CD14-positive monocyte (primary cell): Measurements from ENCODE around the gene PDE4C. TPM values are rescaled to one million over a fixed set of nuclear protein-coding genes. Genes with fewer than 3 reads are reported as not detected.

ENCODE experiments used
- DNase-seq, 3 donors: peaks; one replicate each; pipeline ENCODE4 v3.0.0-alpha.2; 2011 to 2022
- H2AFZ ChIP-seq: 2 replicates; pipeline ENCODE4 v1.6.0; 2012; ENCODE audit warnings: mild to moderate bottlenecking, low read depth, low read length, inconsistent platforms; ENCODE audit not compliant: insufficient read depth, poor library complexity, severe bottlenecking
- H3K27ac ChIP-seq, 2 donors: 1 replicate in 1 of 2; 2 replicates in 1 of 2; pipeline ENCODE4 v1.5.1; 2012 to 2013; ENCODE audit warnings: low read length in 2 of 2, control low read depth in 1 of 2, inconsistent platforms in 1 of 2, low read depth in 1 of 2, mild to moderate bottlenecking in 1 of 2
- H3K27me3 ChIP-seq, 2 donors: one replicate each; pipeline versions ENCODE4 v1.6.0 to v1.6.1; 2011 to 2013; ENCODE audit warnings: low read length in 2 of 2; ENCODE audit not compliant: control insufficient read depth in 2 of 2, insufficient read depth in 2 of 2
- H3K36me3 ChIP-seq, 2 donors: replicated peaks in 1 of 2; 1 replicate in 1 of 2; 2 replicates in 1 of 2; pipeline versions ENCODE4 v1.5.1 to v1.6.1; 2012 to 2013; ENCODE audit warnings: low read length in 2 of 2, control low read depth in 1 of 2, inconsistent platforms in 1 of 2, mild to moderate bottlenecking in 1 of 2; ENCODE audit not compliant: insufficient read depth in 2 of 2, control insufficient read depth in 1 of 2
- H3K4me1 ChIP-seq, 2 donors: 1 replicate in 1 of 2; 2 replicates in 1 of 2; pipeline versions ENCODE4 v1.5.1 to v1.6.1; 2012 to 2013; ENCODE audit warnings: low read length in 2 of 2, control low read depth in 1 of 2, inconsistent platforms in 1 of 2, mild to moderate bottlenecking in 1 of 2, moderate library complexity in 1 of 2; ENCODE audit not compliant: insufficient read depth in 2 of 2, control insufficient read depth in 1 of 2
- H3K4me2 ChIP-seq: replicated peaks from 2 replicates; pipeline ENCODE3; 2012; ENCODE audit warnings: low read length, moderate library complexity, mild to moderate bottlenecking; ENCODE audit not compliant: poor library complexity, severe bottlenecking; ENCODE audit errors: extremely low read depth
- H3K4me3 ChIP-seq, 3 experiments: fragments of 200-600 bp in 1 of 3; sonication (generic) in 1 of 3; replicated peaks in 1 of 3; 1 replicate in 2 of 3; 2 replicates in 1 of 3; pipeline ENCODE4 v1.5.1; 2011 to 2013; ENCODE audit warnings: low read length in 3 of 3, mild to moderate bottlenecking in 3 of 3, control low read depth in 2 of 3, low read depth in 2 of 3, inconsistent platforms in 1 of 3, moderate library complexity in 1 of 3
- H3K79me2 ChIP-seq: 2 replicates; pipeline ENCODE4 v1.6.0; 2012; ENCODE audit warnings: mild to moderate bottlenecking, control low read depth, inconsistent platforms, low read length, moderate library complexity; ENCODE audit not compliant: insufficient read depth
- H3K9ac ChIP-seq: 2 replicates; pipeline ENCODE4 v1.6.0; 2017; ENCODE audit warnings: low read length, mild to moderate bottlenecking; ENCODE audit not compliant: insufficient read depth, poor library complexity, severe bottlenecking
- H3K9me3 ChIP-seq, 2 donors: replicated peaks in 1 of 2; 1 replicate in 1 of 2; 2 replicates in 1 of 2; pipeline versions ENCODE4 v1.5.1 to v1.6.1; 2012 to 2013; ENCODE audit warnings: low read length in 2 of 2, control low read depth in 1 of 2; ENCODE audit not compliant: control insufficient read depth in 1 of 2, insufficient read depth in 1 of 2
- H4K20me1 ChIP-seq: 2 replicates; pipeline ENCODE4 v1.6.0; 2012; ENCODE audit warnings: mild to moderate bottlenecking, low read length, control low read depth, moderate library complexity; ENCODE audit not compliant: insufficient read depth
- H3K27ac Mint-ChIP-seq, 7 donors: one replicate each; pipeline ENCODE4 v1.8.0; 2020; ENCODE audit warnings: mild to moderate bottlenecking in 7 of 7, mixed read lengths in 7 of 7, moderate library complexity in 6 of 7, inconsistent platforms in 2 of 7
- H3K27me3 Mint-ChIP-seq, 3 donors: one replicate each; pipeline ENCODE4 v1.8.0; 2021 to 2022; ENCODE audit warnings: low read depth in 3 of 3, mild to moderate bottlenecking in 3 of 3, mixed read lengths in 3 of 3, moderate library complexity in 3 of 3, inconsistent platforms in 1 of 3
- H3K36me3 Mint-ChIP-seq, 2 donors: one replicate each; pipeline ENCODE4 v1.8.0; 2020; ENCODE audit warnings: mixed read lengths in 2 of 2, inconsistent platforms in 1 of 2, mild to moderate bottlenecking in 1 of 2
- H3K4me1 Mint-ChIP-seq: one replicate; pipeline ENCODE4 v1.8.0; 2020; ENCODE audit warnings: mild to moderate bottlenecking, mixed read lengths
- H3K4me3 Mint-ChIP-seq, 2 donors: one replicate each; pipeline ENCODE4 v1.8.0; 2020; ENCODE audit warnings: mild to moderate bottlenecking in 2 of 2, mixed read lengths in 2 of 2, moderate library complexity in 1 of 2
- H3K9me3 Mint-ChIP-seq, 7 donors: one replicate each; pipeline ENCODE4 v1.8.0; 2020 to 2022; ENCODE audit warnings: mixed read lengths in 7 of 7, mild to moderate bottlenecking in 6 of 7, moderate library complexity in 6 of 7, inconsistent platforms in 2 of 7
- WGBS: methylation state at CpG from one replicate; pipeline ENCODE4 v1.1.5; 2013; ENCODE audit warnings: missing lambda C conversion rate; ENCODE audit not compliant: insufficient coverage; 5-methylcytosine and 5-hydroxymethylcytosine counted together
- intact Hi-C, 2 donors: fragments of 100-400 bp; cut with micrococcal nuclease; formaldehyde crosslinking; loops; one replicate each; pipeline versions ENCODE4 v1.15.0 to v1.15.1; 2023
- polyA plus RNA-seq, 3 donors: library from polyadenylated mRNA; depleted of rRNA in 1 of 3; unstranded in 2 of 3; stranded (reverse) in 1 of 3; fragments of 300-500 nt in 2 of 3; fragments of >200 nt in 1 of 3; fragmentation: Illumina TruSeq in 2 of 3; gene quantifications; 1 replicate in 2 of 3; 2 replicates in 1 of 3; pipeline ENCODE4 v1.2.3, GENCODE V29; 2012 to 2021
- TF ChIP-seq, protein P1 (sequence below): fragments of 200-600 bp; IDR thresholded peaks from one replicate; pipeline ENCODE4 v1.8.0; 2022; ENCODE audit warnings: antibody characterized with exemption, mild to moderate bottlenecking

Gene PDE4C
- polyA plus RNA-seq, 3 donors: not detected

DNA sequence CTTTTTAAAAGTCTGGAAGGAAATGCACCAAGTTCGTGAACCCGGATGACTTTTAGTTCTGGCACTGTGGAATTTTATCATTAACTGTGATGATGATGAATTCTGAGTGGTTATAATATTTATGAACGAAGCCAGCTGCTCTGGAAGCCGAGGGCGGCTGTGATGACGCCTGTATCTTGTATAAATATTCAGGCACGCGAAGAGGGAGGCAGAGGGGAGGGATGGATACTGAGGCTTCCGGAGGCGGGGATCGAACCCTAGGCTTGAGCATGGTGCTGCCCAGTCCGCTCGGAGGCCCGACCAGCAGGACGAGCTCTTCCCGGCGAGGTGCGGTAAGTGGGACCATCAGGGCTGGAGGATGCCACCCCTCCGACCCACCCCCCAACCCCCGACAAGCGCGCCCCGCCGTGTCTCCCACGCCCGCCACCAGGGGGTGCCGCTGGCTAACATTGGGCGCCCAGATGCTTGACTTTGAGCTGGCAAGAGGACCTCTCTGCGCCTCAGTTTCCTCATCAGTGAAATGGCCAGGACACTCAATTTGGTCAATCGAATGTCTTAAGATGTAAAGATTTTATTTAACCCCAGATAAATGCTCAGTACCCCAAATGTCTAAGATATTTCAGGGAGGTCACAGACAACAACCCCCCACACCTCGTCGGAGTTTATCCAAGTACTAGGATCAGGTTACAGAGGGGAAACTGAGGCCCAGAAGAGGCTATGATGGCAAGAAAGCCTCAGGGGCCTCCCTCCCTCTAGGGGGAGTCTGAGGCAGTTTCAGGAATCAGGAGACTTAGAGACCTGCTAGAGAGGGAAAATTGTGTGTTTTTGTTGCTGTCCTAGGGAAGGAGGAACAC lies 17.9 kb downstream of the PDE4C start:
- H3K9me3 ChIP-seq: no peaks in the 10 kb centered on the region
- H3K79me2 ChIP-seq: peaks cover 2% of the 10 kb centered on the region
- H3K4me2 ChIP-seq: no peak overlapping the region
- H3K4me3 Mint-ChIP-seq: no peak overlapping the region
- H2AFZ ChIP-seq: no peak overlapping the region
- TF ChIP-seq, protein P1, sequence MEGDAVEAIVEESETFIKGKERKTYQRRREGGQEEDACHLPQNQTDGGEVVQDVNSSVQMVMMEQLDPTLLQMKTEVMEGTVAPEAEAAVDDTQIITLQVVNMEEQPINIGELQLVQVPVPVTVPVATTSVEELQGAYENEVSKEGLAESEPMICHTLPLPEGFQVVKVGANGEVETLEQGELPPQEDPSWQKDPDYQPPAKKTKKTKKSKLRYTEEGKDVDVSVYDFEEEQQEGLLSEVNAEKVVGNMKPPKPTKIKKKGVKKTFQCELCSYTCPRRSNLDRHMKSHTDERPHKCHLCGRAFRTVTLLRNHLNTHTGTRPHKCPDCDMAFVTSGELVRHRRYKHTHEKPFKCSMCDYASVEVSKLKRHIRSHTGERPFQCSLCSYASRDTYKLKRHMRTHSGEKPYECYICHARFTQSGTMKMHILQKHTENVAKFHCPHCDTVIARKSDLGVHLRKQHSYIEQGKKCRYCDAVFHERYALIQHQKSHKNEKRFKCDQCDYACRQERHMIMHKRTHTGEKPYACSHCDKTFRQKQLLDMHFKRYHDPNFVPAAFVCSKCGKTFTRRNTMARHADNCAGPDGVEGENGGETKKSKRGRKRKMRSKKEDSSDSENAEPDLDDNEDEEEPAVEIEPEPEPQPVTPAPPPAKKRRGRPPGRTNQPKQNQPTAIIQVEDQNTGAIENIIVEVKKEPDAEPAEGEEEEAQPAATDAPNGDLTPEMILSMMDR: peak; percentile 94
- no peak overlapping the region for H3K27ac ChIP-seq
- H3K9me3 Mint-ChIP-seq: no peaks in the 10 kb centered on the region
- peak in 2 of 3 donors; percentile 45 to 53 for DNase-seq
- H3K4me1 ChIP-seq: peaks cover 15 to 20% of the 10 kb centered on the region in 2 donors
- H4K20me1 ChIP-seq: no peaks in the 10 kb centered on the region
- H3K4me3 ChIP-seq: no peak overlapping the region
- H3K36me3 Mint-ChIP-seq: no peaks in the 10 kb centered on the region
- WGBS: 31% methylated on average over 7 of the region's 32 CpGs
- H3K9ac ChIP-seq: no peak overlapping the region
- peaks cover 0 to 4% of the 10 kb centered on the region in 2 donors for H3K27me3 ChIP-seq
- peaks cover 25 to 37% (median 31%) of the 10 kb centered on the region in 3 donors for H3K27me3 Mint-ChIP-seq
- intact Hi-C loops: loop anchor here (1.0 to 10.0 kb wide), 4 partner anchors 43 to 206 kb away; partner anchors contain the start of genes PIK3R2 (in 1 of the 2) and SSBP4 (in 1 of the 2)
- peaks cover 11% of the 10 kb centered on the region for H3K4me1 Mint-ChIP-seq
- no peaks in the 10 kb centered on the region for H3K36me3 ChIP-seq
- no peak overlapping the region for H3K27ac Mint-ChIP-seq

DNA sequence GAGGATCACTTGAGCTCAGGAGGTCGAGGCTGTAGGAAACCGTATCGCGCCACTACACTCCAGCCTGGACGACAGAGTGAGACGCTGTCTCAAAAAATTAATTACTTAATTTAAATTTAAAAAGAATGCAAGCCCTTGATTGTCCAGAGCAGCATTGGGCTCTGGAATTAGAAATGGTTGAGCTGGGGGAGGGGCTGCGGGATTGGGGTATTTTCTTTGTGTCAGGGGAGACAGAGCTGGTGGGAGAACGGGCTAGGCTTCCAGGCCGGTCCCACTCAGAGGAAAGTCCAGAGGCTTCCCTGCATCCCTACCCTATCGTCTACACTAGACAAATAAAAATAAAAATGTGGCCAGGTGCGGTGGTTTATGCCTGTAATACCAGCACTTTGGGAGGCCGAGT lies 20.2 kb downstream of the PDE4C start:
- Histone ChIP-seq H3K9me3 (no peaks in the 10 kb centered on the region), H3K27me3 (peaks cover 0 to 10% of the 10 kb centered on the region in 2 donors), H3K36me3 (no peaks in the 10 kb centered on the region), H3K4me2 (no peak overlapping the region), H3K79me2 (peaks cover 5% of the 10 kb centered on the region), H2AFZ (no peak overlapping the region), H3K4me1 (peaks cover 23 to 29% of the 10 kb centered on the region in 2 donors), H3K27ac (no peak overlapping the region), H3K9ac (no peak overlapping the region), H4K20me1 (peaks cover 11% of the 10 kb centered on the region), H3K4me3 (no peak overlapping the region)
- WGBS: 97% methylated on average over 4 of the region's 12 CpGs
- Mint-ChIP-seq H3K9me3 (no peaks in the 10 kb centered on the region), H3K4me1 (peaks cover 24% of the 10 kb centered on the region), H3K36me3 (peaks cover 10 to 12% of the 10 kb centered on the region in 2 donors), H3K27me3 (peaks cover 30 to 45% (median 34%) of the 10 kb centered on the region in 3 donors), H3K4me3 (no peak overlapping the region), H3K27ac (no peak overlapping the region)
- intact Hi-C loops: loop anchor here (5.0 to 10.0 kb wide), 3 partner anchors 51 to 209 kb away; partner anchors contain the start of genes PIK3R2 (in 1 of the 2) and SSBP4 (in 1 of the 2)
- DNase-seq: no peak
- TF ChIP-seq, protein P1: no peak
